Right hindlimb (tissue), 1 donor: ENCODE results near the gene MUC4.

Source experiments
- DNase-seq: peaks from one replicate; pipeline ENCODE4 v3.0.0-alpha.2; 2018

MUC4 gene

DNA sequence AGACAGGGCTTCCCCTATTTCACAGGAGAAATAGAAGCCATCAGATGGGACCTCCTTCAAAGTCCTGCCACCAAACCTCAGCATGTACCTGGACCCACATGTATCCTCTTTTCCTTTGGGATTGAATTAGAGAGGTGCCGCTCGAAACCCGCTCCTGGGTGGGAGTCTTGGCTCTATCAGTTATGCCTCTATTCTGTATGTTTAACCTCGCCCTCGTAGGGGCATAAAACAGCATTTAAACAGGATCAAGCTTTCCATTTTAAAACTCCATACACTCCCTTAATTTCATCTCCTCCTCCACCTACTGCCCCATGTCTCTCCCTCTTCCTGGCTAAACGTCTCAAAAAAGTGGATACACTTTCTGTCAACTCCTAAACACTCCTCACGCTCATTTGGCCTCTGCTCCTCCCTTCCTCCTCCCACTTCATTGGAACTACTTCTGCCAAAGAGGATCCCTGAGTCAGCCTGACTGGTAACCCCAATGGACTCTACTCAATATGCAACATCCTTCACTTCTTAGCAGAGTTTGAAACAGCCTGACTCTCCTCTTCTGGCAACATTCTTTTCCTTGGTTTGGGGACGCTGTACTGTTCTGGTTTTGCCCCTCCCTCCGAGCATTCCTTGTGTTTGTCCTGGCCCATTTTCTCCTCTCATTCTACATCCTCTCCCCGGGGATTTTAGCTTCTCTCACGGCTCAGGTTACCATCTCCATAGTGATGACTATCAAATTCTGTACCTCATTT lies 114.0 kb downstream of the MUC4 start:
- DNase-seq, result no peak
